ENCODE measurements around the gene COL16A1. TPM values are rescaled to one million over a fixed set of nuclear protein-coding genes. Genes with fewer than 3 reads are reported as not detected.

Gene COL16A1
- total RNA-seq, 1 donor from 2014 or later, result not detected

DNA sequence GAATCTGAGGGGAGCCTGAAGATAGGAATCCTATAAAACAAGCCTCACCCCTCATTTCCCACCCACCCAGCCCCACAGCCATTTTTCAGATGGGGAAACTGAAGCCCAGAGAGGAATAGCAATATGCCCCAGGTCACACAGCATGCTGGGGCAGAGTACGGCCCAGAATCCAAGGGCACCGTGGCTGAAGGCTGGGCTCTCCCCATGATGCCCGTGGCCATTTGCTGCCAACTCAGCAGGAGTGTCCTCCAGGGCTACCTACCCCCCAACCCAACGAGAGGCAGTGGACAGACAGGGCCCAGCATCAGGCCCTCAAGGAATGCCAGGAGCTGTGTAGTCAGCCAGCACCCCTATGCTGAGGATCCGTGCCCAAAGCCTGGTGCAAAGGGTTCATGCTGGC is 8.5 kb downstream of the COL16A1 start:
- Mint-ChIP-seq H3K27ac (no peak overlapping the region), H3K36me3 (ENCODE audit: low read depth) (no peaks in the 10 kb centered on the region), H3K9me3 (no peaks in the 10 kb centered on the region), H3K4me1 (ENCODE audit: low read depth) (peaks cover 7% of the 10 kb centered on the region), H3K4me3 (ENCODE audit: low read depth) (no peak overlapping the region), H3K27me3 (ENCODE audit: low read depth) (no peaks in the 10 kb centered on the region)
- DNase-seq (ENCODE audit: low spot score), result no peak
- intact Hi-C loops (cut with micrococcal nuclease), result no loop called here

DNA sequence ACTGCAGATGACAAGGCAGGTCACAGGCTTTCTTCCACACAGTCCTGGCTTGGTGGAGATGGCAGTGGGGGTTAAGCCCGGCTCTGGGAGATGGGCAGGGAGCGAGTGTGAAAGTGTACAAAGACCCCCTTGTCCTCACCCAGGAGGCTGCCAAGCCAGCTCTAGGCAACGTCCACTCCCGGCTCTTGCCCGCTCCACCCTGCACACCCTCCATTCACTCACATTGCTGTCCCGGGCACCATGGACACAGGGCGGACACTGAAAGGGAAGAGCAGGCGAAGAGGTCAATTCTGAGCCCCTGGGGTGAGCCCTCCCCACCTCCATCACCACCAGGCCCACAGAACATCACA is 8.9 kb downstream of the COL16A1 start:
- no peaks in the 10 kb centered on the region for H3K27me3 Mint-ChIP-seq (ENCODE audit: low read depth)
- peaks cover 7% of the 10 kb centered on the region for H3K4me1 Mint-ChIP-seq (ENCODE audit: low read depth)
- H3K4me3 Mint-ChIP-seq (ENCODE audit: low read depth), result no peak overlapping the region
- no peaks in the 10 kb centered on the region for H3K9me3 Mint-ChIP-seq
- H3K27ac Mint-ChIP-seq, result no peak overlapping the region
- H3K36me3 Mint-ChIP-seq (ENCODE audit: low read depth), result no peaks in the 10 kb centered on the region
- DNase-seq (ENCODE audit: low spot score), result no peak
- intact Hi-C loops (cut with micrococcal nuclease), result no loop called here

DNA sequence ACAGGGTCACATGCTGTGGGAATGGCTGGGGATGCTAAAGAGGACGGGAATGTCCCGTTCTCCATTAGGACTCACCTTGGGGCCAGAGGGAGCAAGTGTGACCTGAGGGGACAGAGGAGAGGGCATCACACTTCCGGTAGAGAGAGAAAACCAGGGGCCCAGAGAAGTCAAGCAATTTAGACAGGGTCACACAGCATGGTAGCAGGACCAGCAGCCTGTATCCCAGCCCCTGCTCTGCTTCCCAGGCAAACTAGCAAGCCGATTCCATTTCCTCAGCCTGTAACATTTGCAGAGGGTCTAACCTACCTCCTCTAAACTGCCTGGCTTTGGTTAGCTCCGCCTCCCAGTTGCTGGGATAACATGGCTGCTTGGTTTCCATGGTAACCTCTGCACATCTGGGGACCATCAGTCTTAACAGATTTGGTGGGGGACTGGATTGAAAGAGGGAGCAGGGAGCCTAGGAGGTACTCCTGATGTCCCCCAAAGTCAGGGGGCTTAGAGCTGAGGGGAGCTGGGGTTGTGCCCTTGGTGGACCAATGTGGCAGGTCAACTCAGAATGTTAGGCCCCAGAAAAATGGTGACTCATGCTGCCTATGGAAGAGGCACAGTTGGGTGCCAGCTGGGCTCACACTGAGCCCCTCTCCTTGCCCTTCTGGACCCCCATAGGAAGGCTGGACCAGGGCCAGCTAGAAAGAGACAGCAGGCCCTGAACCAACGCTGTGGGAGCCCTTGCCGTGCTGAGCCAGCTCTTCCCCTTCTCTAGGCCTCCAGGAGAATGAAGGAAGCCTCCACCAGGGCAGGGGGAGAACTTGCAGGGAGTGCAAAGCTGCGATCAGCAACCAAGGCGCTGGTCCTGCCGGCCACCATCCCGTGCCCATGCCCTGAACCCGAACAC is 9.5 kb downstream of the COL16A1 start:
- no peak overlapping the region for H3K4me3 Mint-ChIP-seq (ENCODE audit: low read depth)
- no peak for DNase-seq (ENCODE audit: low spot score)
- intact Hi-C loops (cut with micrococcal nuclease), result no loop called here
- no peaks in the 10 kb centered on the region for H3K9me3 Mint-ChIP-seq
- H3K27me3 Mint-ChIP-seq (ENCODE audit: low read depth), result no peaks in the 10 kb centered on the region
- no peak overlapping the region for H3K27ac Mint-ChIP-seq
- peaks cover 4% of the 10 kb centered on the region for H3K4me1 Mint-ChIP-seq (ENCODE audit: low read depth)
- H3K36me3 Mint-ChIP-seq (ENCODE audit: low read depth), result no peaks in the 10 kb centered on the region

DNA sequence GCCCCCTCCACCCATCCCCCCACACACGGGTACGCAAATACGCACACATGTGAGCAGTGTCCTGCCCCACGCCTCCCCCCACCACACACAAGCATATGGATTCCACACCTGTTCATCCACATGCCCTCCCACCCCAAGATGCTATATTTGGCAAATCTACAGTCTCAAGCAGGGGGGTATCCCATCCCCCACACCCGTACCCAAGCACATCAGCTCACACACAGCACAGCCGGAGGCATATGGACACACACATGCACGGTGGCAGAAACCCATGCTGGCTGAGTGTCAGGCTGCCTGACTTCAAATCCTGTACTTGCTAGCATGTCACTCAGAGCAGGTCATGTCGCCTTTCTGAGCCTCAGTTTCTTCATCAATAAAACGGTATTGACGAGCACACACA is 10.6 kb downstream of the COL16A1 start:
- Mint-ChIP-seq H3K4me1 (ENCODE audit: low read depth) (no peaks in the 10 kb centered on the region), H3K27ac (no peak overlapping the region), H3K4me3 (ENCODE audit: low read depth) (no peak overlapping the region), H3K27me3 (ENCODE audit: low read depth) (no peaks in the 10 kb centered on the region), H3K9me3 (no peaks in the 10 kb centered on the region), H3K36me3 (ENCODE audit: low read depth) (no peaks in the 10 kb centered on the region)
- intact Hi-C loops (cut with micrococcal nuclease), result no loop called here
- DNase-seq (ENCODE audit: low spot score), result no peak

DNA sequence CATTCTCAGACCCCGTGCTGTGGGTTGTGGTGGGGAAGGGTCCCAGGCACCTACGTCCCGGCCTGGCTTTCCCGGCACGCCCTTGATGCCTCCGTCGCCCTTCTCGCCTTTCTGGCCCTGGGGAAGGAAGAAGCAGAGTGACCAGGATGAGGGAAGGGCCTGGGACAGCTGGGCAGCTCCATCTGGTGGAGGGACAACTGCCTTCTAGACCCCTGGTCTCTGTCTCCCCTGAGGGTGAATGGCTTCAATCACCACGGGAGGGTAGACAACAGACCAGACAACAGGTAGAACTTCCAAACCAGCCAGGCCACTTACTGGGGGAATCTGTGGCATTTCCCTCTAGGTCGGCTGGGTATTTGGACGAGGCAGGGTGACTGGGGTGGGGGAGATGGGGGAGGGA is 11.9 kb downstream of the COL16A1 start:
- Mint-ChIP-seq H3K36me3 (ENCODE audit: low read depth) (no peaks in the 10 kb centered on the region), H3K4me1 (ENCODE audit: low read depth) (no peaks in the 10 kb centered on the region), H3K9me3 (no peaks in the 10 kb centered on the region), H3K4me3 (ENCODE audit: low read depth) (no peak overlapping the region), H3K27me3 (ENCODE audit: low read depth) (no peaks in the 10 kb centered on the region), H3K27ac (no peak overlapping the region)
- intact Hi-C loops (cut with micrococcal nuclease), result no loop called here
- no peak for DNase-seq (ENCODE audit: low spot score)

DNA sequence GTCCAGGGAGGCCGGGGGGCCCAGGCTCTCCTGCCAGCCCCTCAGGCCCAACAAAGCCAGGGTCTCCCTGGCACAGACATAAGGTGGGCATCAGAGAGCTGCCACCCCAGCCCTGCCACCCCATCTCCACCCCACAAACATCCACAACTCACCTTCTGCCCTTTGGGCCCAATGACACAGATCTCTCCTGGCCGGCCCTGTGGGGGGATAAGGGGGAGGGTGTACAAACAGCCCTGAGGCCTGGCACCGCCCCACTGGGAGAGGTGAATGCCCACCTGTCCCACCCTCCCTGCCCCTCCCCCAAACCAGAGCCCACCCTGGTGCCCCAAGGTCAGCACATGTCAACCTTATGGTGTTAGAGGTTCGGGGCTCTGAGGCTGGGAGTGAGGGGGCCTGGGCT is 12.4 kb downstream of the COL16A1 start:
- Mint-ChIP-seq H3K4me1 (ENCODE audit: low read depth) (no peaks in the 10 kb centered on the region), H3K27me3 (ENCODE audit: low read depth) (no peaks in the 10 kb centered on the region), H3K36me3 (ENCODE audit: low read depth) (no peaks in the 10 kb centered on the region), H3K4me3 (ENCODE audit: low read depth) (no peak overlapping the region), H3K9me3 (no peaks in the 10 kb centered on the region), H3K27ac (no peak overlapping the region)
- no peak for DNase-seq (ENCODE audit: low spot score)
- intact Hi-C loops (cut with micrococcal nuclease), result no loop called here

DNA sequence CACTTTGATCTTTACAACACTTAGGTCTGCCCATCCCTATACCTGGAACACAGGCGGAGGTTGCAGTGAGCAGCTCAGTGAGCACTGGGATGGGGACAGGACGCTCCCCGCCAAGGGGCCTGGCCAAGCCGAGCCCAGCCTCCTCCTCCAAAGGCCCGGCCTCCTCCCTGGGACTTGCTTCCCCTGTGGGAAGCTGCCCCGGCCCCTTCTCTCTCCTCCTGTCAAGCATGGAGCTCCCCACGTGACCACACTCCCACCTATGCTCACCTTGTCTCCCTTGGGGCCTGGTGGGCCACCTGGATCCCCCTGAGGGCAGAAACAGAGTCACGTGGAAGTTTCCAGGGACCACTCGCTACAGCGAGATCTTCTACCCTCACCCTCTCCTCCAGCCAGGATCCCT is 12.9 kb downstream of the COL16A1 start:
- Mint-ChIP-seq H3K27me3 (ENCODE audit: low read depth) (no peaks in the 10 kb centered on the region), H3K9me3 (no peaks in the 10 kb centered on the region), H3K4me3 (ENCODE audit: low read depth) (no peak overlapping the region), H3K4me1 (ENCODE audit: low read depth) (no peaks in the 10 kb centered on the region), H3K27ac (no peak overlapping the region), H3K36me3 (ENCODE audit: low read depth) (no peaks in the 10 kb centered on the region)
- DNase-seq (ENCODE audit: low spot score), result no peak
- intact Hi-C loops (cut with micrococcal nuclease), result no loop called here

DNA sequence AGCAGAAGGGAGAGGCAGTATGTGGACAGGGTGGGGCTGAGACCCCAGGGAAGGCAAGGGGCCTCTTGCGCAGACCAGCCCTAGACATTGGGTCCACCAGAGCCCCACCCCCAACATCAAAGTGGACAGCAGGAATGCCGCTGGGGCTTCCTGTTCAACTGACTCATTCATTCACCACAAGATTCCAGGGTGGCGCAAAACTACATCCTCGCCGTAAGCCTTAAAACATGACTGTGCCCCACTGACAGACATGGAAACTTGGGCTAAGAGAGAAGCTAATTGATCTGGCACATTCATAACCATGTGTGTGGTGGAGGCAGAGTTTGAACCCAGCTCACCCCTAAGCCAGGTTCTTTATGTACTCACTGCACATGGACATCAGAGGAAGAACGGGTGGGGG is 14.0 kb downstream of the COL16A1 start:
- no peaks in the 10 kb centered on the region for H3K27me3 Mint-ChIP-seq (ENCODE audit: low read depth)
- no peak overlapping the region for H3K4me3 Mint-ChIP-seq (ENCODE audit: low read depth)
- H3K4me1 Mint-ChIP-seq (ENCODE audit: low read depth), result no peaks in the 10 kb centered on the region
- DNase-seq (ENCODE audit: low spot score), result no peak
- intact Hi-C loops (cut with micrococcal nuclease), result no loop called here
- H3K36me3 Mint-ChIP-seq (ENCODE audit: low read depth), result no peaks in the 10 kb centered on the region
- no peak overlapping the region for H3K27ac Mint-ChIP-seq
- H3K9me3 Mint-ChIP-seq, result no peaks in the 10 kb centered on the region

DNA sequence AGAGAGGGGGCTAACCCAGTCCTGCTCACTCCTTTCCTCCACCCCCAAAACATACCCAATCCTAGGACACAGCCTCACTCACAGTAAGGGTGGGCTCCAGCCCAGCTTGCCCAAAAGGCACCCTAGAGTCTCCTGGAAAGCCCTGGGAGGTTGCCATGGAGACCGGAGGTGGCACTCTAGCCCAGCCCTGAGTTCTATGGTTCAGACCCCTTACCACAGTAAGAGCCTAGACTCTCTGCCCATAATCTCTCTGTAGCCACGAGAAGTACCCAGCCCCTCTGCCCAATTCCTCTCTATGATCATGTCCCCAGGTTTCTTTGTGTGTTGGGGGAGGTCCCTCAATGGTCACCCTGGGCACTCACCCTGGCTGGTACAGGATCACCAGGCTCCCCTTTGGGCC is 14.4 kb downstream of the COL16A1 start:
- Mint-ChIP-seq H3K9me3 (no peaks in the 10 kb centered on the region), H3K27ac (no peak overlapping the region), H3K4me1 (ENCODE audit: low read depth) (no peaks in the 10 kb centered on the region), H3K27me3 (ENCODE audit: low read depth) (no peaks in the 10 kb centered on the region), H3K4me3 (ENCODE audit: low read depth) (no peak overlapping the region), H3K36me3 (ENCODE audit: low read depth) (no peaks in the 10 kb centered on the region)
- intact Hi-C loops (cut with micrococcal nuclease), result no loop called here
- DNase-seq (ENCODE audit: low spot score), result no peak

DNA sequence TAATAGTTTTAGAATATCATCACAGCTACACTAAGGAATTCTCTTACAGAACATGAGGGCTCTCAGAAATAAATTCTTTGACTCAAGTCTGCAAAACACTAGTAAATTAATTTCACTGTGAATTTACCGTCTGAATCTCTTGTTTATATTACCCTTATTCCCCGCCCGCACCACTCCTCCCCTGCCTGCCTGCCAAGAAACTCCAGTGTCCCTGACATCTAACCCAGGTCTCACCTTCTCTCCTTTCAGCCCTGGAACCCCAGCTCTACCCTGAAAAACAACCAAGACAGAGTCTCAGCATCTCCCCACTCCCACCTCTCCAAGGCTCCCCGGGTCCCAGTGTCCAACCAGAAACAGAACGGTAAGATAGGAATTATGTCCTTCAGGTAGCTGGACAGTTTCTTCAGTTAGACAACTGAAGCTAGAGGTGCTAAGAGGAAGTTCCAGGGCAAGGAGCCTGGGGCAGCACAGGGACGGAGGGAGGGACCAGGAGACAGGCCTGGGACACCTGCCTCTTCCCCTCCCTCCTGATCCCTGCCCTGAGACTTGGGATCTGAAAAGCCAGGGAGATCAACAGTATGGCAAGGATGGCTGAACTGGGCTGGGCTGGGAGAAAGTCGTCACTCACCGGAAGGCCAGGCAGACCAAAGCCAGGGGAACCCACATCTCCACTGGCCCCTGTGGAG is 15.4 kb downstream of the COL16A1 start:
- Mint-ChIP-seq H3K9me3 (no peaks in the 10 kb centered on the region), H3K4me3 (ENCODE audit: low read depth) (no peak overlapping the region), H3K27ac (no peak overlapping the region), H3K27me3 (ENCODE audit: low read depth) (no peaks in the 10 kb centered on the region), H3K36me3 (ENCODE audit: low read depth) (no peaks in the 10 kb centered on the region), H3K4me1 (ENCODE audit: low read depth) (no peaks in the 10 kb centered on the region)
- DNase-seq (ENCODE audit: low spot score), result no peak
- intact Hi-C loops (cut with micrococcal nuclease), result no loop called here

DNA sequence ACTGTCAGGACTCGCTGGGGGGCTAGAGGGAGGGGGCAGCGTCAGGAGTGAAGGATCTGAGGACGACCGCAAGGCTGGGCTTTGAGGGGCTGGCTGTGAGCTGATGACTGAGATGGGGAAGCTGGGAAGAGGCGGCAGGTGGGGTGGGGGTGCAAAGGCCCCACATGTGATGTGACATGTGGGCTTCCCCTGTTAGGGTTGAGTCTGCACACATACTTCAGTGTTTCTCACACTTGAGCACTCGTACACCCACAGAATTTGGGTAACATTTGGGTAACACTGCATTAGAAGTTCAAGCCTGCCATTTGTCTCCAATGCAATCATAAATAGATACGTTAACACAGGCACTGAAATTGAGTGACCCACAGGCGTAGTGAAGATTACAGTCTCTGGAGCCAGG is 16.2 kb downstream of the COL16A1 start:
- no peak for DNase-seq (ENCODE audit: low spot score)
- no peaks in the 10 kb centered on the region for H3K27me3 Mint-ChIP-seq (ENCODE audit: low read depth)
- intact Hi-C loops (cut with micrococcal nuclease), result no loop called here
- H3K4me3 Mint-ChIP-seq (ENCODE audit: low read depth), result no peak overlapping the region
- H3K9me3 Mint-ChIP-seq, result no peaks in the 10 kb centered on the region
- no peaks in the 10 kb centered on the region for H3K4me1 Mint-ChIP-seq (ENCODE audit: low read depth)
- no peaks in the 10 kb centered on the region for H3K36me3 Mint-ChIP-seq (ENCODE audit: low read depth)
- no peak overlapping the region for H3K27ac Mint-ChIP-seq

DNA sequence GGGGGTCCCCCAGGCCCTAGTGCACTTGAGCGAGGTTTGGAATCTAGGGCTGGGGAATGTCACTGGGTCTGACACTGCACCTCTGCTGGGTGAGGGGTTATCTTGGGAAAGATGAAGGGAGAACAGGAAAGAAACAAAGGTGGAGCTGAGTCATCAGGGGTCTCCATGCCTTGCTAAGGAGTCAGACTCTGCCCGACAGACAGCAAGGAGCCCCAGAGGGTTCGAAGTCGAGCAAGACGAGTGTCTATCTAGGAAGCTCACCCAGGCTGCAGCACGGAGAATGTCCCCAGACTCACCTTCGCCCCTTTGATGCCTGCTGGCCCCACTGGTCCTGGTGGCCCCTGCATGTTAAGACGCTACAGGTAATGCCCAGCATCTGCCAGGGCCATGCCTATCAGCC is 18.0 kb downstream of the COL16A1 start:
- no peak overlapping the region for H3K4me3 Mint-ChIP-seq (ENCODE audit: low read depth)
- H3K4me1 Mint-ChIP-seq (ENCODE audit: low read depth), result no peaks in the 10 kb centered on the region
- no peaks in the 10 kb centered on the region for H3K36me3 Mint-ChIP-seq (ENCODE audit: low read depth)
- intact Hi-C loops (cut with micrococcal nuclease), result no loop called here
- DNase-seq (ENCODE audit: low spot score), result no peak
- H3K27me3 Mint-ChIP-seq (ENCODE audit: low read depth), result no peaks in the 10 kb centered on the region
- no peak overlapping the region for H3K27ac Mint-ChIP-seq
- H3K9me3 Mint-ChIP-seq, result no peaks in the 10 kb centered on the region

DNA sequence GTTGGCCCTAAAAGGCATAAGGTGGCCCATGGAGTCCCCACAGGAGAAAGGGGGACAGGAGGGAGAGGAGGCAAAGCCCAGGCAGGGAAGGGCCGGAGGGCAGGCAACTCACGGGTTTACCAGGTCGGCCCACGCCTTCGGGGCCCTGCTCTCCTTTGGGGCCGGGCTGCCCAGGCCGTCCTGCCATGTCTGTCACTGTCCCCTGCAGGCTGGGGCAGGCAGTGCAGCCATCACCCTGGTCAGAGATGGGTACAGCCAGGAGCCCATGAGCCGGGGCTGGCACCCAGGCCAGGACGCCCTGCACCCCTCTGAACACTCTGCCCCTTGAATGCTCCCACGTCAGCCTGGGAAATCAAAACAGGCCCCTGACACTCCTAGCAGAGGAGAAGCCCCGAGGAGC is 19.8 kb downstream of the COL16A1 start:
- Mint-ChIP-seq H3K4me3 (ENCODE audit: low read depth) (no peak overlapping the region), H3K4me1 (ENCODE audit: low read depth) (no peaks in the 10 kb centered on the region), H3K9me3 (no peaks in the 10 kb centered on the region), H3K27ac (no peak overlapping the region), H3K27me3 (ENCODE audit: low read depth) (no peaks in the 10 kb centered on the region), H3K36me3 (ENCODE audit: low read depth) (no peaks in the 10 kb centered on the region)
- no peak for DNase-seq (ENCODE audit: low spot score)
- intact Hi-C loops (cut with micrococcal nuclease), result no loop called here
